ENCODE measurements around the gene ARL5A. TPM values are rescaled to one million over a fixed set of nuclear protein-coding genes. Genes with fewer than 3 reads are reported as not detected.

The ARL5A gene
- total RNA-seq, 1 experiment from 2014 or later = 63.8 TPM

DNA sequence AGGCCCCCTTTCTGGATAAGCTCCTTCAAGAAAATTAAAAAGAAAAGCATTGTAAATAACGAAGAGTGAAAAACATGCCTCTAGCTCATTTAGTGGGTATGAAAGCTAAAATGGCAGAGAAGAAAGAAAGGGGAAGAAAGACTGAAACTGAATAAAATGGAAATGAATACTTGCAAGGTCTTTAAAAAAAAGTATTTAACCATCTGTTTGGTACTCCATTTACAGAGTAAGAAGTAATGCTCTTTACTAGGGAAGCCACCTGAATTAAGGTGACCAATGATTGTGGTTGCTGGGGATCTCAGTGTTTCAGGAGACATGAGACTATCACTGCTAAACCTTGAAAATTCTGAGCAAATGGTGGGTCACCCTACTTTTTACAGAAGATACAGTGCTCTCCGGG lies 17.7 kb upstream of the ARL5A start:
- Histone ChIP-seq H3K36me3 (no peaks in the 10 kb centered on the region), H3K27me3 (no peaks in the 10 kb centered on the region), H3K27ac (no peak overlapping the region), H3K9me3 (replicated peaks) (no peaks in the 10 kb centered on the region), H3K4me3 (no peak overlapping the region), H3K4me1 (peaks cover 16% of the 10 kb centered on the region)
- no peak for DNase-seq

DNA sequence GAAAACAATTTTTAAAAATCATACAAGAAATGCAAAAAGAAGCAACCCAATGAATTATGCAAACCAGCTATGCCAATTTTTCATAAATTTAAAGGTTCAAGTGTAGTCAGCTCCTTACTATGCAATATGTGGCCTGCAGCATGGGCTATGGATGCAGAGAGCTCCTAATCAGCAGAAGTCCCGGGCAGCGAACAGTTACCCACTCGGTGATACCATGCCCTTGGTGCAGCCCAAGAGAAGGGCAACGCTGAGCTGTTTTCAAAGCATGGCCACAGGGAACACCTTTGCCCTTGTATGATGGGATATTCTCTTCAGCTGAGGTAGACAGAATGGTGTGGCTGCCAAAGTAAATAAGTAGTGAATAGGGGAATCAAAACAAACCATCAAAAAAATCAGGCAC lies 17.3 kb upstream of the ARL5A start:
- H3K27ac ChIP-seq = no peak overlapping the region
- no peaks in the 10 kb centered on the region for H3K9me3 ChIP-seq (replicated peaks)
- no peaks in the 10 kb centered on the region for H3K36me3 ChIP-seq
- H3K4me3 ChIP-seq = no peak overlapping the region
- H3K4me1 ChIP-seq = peaks cover 16% of the 10 kb centered on the region
- H3K27me3 ChIP-seq = no peaks in the 10 kb centered on the region
- DNase-seq = no peak

- no peak overlapping the region for H3K4me3 ChIP-seq
- H3K27me3 ChIP-seq = no peaks in the 10 kb centered on the region
- no peak overlapping the region for H3K27ac ChIP-seq
- peaks cover 16% of the 10 kb centered on the region for H3K4me1 ChIP-seq
- no peaks in the 10 kb centered on the region for H3K36me3 ChIP-seq
- DNase-seq = no peak
- H3K9me3 ChIP-seq (replicated peaks) = no peaks in the 10 kb centered on the region
Measured at GRCh38 chr2:151844211-151844896, 16.1 kb upstream of the ARL5A start.

DNA sequence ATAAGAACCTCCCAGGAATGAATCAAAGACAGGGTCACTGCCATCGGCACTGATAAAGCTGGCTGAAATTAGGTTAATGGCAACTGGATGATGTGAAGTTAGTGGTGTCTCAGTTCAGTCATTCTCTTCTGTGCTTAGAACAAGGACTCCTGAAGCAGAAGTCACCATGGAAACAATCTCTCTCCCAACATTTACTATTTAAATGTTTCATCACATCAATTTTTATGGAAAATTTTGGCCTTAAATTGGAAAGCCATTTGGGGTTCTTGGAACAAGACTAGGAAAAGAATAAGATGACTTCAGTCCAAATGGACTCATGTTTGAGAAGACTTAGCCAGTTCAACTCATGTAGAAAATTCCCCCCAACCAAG lies 15.5 kb upstream of the ARL5A start:
- H3K4me3 ChIP-seq = no peak overlapping the region
- peaks cover 16% of the 10 kb centered on the region for H3K4me1 ChIP-seq
- no peaks in the 10 kb centered on the region for H3K27me3 ChIP-seq
- peak overlapping the region; percentile 68 for H3K27ac ChIP-seq
- H3K9me3 ChIP-seq (replicated peaks) = no peaks in the 10 kb centered on the region
- H3K36me3 ChIP-seq = no peaks in the 10 kb centered on the region
- DNase-seq = no peak

DNA sequence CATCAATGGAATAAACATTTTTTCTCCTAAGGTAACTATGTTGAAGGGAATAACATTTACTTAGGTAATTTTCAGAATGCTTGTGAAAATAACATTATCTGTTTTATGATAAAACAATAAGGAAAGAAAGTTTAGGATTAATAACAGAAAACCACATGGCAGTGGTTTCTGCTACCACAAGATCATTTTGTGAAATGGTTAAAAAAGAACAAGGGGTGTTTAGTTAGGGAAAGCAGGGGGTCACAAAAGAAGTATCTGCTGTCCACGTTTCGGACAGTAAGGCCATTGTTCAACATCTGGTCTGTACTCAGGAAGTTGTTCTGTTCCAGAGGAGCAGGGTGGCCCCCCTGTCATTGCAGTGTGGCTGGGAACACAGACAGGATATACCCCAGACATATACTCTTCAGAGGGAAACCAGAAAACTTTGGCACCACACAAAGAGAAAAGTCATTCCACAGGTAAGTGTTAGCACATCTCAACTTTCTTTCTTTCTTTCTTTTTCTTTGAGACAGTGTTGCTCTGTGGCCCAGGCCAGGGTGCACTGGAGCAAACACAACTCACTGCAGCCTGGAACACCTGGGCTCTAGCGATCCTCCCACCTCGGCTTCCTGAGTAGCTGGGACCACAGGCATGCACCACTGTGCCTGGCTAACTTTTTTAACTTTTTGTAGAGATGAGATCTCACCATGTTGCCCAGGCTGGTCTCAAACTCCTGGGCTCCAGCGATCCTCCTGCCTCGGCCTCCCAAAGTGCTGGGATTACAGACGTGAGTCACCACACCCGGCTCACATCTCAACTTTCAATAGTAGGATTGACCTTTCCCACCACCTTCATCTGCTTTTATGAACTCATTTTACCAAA lies 14.8 kb upstream of the ARL5A start:
- DNase-seq = peak; percentile 63 to 79
- H3K27me3 ChIP-seq = no peaks in the 10 kb centered on the region
- no peaks in the 10 kb centered on the region for H3K36me3 ChIP-seq
- no peaks in the 10 kb centered on the region for H3K9me3 ChIP-seq (replicated peaks)
- H3K27ac ChIP-seq = peak overlapping the region; percentile 68
- H3K4me3 ChIP-seq = no peak overlapping the region
- H3K4me1 ChIP-seq = peaks cover 16% of the 10 kb centered on the region

DNA sequence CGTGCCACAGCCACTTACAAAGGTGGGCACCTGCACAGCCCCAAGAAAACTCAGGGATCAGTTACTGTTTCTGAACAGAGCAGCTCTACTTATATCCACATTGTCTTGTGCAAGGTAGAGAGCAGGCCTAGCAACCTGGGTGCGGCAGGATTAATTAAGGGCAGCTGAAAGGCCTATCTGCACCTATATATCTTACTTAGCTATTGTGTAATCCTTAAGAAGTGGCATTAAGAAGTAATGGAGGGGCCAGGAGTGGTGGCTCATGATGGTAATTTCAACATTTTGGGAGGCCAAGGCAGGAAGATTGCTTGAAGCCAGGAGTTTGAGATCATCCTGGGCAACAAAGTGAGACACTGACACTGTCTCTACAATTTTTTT lies 12.8 kb upstream of the ARL5A start:
- Histone ChIP-seq H3K27me3 (no peaks in the 10 kb centered on the region), H3K4me3 (no peak overlapping the region), H3K27ac (no peak overlapping the region), H3K36me3 (no peaks in the 10 kb centered on the region), H3K4me1 (peaks cover 16% of the 10 kb centered on the region), H3K9me3 (replicated peaks) (no peaks in the 10 kb centered on the region)
- DNase-seq = no peak

DNA sequence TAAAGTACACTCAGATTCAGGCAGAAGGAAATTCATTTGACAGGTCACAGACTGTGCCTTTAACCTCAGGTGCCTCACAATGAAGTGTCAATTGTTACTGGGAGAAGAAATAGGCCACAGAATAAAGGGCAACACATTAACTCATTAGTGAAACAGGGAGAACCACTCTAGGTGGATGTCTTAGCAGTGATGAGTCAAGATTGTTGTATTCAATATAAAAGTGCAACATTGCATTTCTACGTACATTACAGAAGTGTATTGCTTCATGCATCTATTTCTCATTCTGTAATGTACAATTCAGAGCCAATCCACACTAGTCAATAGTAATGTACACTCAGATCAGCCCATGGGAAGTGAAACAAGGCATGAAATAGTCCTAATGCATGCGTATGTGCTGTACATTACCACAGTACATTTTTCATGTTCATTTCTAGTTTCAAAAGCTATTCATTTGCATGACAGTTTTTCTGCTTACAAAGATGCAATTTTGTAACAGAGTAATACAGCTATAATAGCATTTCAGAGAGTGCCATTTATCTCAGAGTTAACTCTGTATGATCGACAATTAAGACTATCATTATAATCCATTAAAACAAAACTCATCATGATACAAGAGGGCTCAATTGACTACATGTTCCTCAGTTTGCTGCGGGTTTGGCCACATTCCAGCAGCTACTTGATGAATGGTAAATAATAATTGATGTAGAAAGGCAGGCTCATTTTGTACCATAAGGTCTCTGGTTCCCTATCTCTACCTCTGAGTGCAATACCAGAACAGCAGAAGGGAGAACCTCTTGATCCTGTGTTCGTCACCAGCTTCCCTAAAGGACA lies 12.2 kb upstream of the ARL5A start:
- Histone ChIP-seq H3K9me3 (replicated peaks) (no peaks in the 10 kb centered on the region), H3K27me3 (no peaks in the 10 kb centered on the region), H3K36me3 (no peaks in the 10 kb centered on the region), H3K4me1 (peaks cover 16% of the 10 kb centered on the region), H3K4me3 (no peak overlapping the region), H3K27ac (no peak overlapping the region)
- DNase-seq = no peak

DNA sequence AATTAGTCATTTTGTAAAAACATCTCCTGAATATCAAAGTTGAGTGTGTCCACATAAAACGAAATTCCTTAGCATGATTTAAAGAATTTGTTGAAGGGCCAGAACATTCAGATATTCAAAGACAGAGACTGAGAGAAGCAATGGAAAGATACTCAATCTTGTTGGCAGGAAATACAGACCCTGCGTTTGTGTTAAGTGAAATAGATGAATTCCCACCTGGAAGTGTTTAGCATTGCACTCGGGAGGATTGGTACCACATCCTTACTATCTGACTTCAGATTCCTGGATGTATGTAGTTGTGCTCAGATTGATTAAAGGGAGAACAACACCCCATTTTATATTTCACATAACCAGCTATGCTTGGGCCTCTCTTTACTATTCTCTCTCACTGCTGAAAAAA lies 9.7 kb upstream of the ARL5A start:
- H3K27me3 ChIP-seq = no peaks in the 10 kb centered on the region
- H3K4me1 ChIP-seq = peaks cover 5% of the 10 kb centered on the region
- H3K9me3 ChIP-seq (replicated peaks) = no peaks in the 10 kb centered on the region
- no peak overlapping the region for H3K27ac ChIP-seq
- H3K4me3 ChIP-seq = no peak overlapping the region
- no peaks in the 10 kb centered on the region for H3K36me3 ChIP-seq
- no peak for DNase-seq

DNA sequence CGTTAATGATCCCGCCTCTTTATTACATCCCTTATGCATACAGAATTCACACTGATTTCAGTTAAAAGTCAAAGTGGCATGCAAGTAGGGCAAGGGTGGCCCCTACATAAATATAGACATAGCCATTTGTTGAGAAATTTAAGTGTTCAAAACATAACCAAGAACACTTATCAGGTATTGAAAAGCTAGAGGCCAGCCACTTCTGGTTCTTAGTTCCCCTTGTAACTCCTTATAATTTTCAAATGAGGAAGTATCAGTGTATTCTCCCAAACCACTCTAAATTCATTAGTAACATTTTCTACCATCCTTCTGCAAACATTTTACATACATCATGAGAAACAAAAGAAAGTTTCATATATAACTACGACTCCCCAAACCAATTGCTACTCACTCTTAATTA lies 5.8 kb upstream of the ARL5A start:
- Histone ChIP-seq H3K9me3 (replicated peaks) (no peaks in the 10 kb centered on the region), H3K36me3 (no peaks in the 10 kb centered on the region), H3K4me3 (no peak overlapping the region), H3K4me1 (no peaks in the 10 kb centered on the region), H3K27me3 (no peaks in the 10 kb centered on the region), H3K27ac (no peak overlapping the region)
- no peak for DNase-seq

DNA sequence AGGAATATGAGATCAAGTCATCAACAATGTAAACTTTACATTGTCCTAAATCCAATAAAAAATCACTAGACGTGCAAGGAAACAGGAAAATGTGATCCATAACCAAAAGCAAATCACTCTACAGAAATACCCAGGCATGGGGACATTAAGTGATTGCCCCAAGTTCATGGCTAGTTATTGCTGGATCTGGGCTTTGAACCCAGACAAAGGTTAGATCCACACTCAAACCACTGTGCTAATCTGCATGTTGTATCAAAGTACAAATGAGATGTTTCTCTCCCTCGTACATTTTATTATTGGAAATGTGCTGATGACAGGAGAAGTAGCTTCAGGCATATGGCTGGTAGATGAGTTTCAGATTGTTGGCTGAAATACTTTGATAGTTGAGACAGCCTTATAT lies 2.7 kb upstream of the ARL5A start:
- H3K27me3 ChIP-seq = no peaks in the 10 kb centered on the region
- DNase-seq = no peak
- H3K36me3 ChIP-seq = no peaks in the 10 kb centered on the region

GRCh38 chr2:151828890-151829324 lies 686 bp upstream of the ARL5A start:
- Histone ChIP-seq H3K36me3 (no peaks in the 10 kb centered on the region), H3K27me3 (no peaks in the 10 kb centered on the region), H3K4me3 (peak overlapping the region; percentile 90), H3K9me3 (replicated peaks) (no peaks in the 10 kb centered on the region), H3K27ac (peak overlapping the region; percentile 76), H3K4me1 (no peaks in the 10 kb centered on the region)
- no peak for DNase-seq

More for the DNA sequence above, 2.7 kb upstream of the ARL5A start:
- no peaks in the 10 kb centered on the region for H3K9me3 ChIP-seq (replicated peaks)
- no peak overlapping the region for H3K27ac ChIP-seq
- H3K4me1 ChIP-seq = no peaks in the 10 kb centered on the region
- H3K4me3 ChIP-seq = no peak overlapping the region

- Histone ChIP-seq H3K9me3 (replicated peaks) (no peaks in the 10 kb centered on the region), H3K27me3 (no peaks in the 10 kb centered on the region), H3K36me3 (no peaks in the 10 kb centered on the region), H3K4me1 (no peaks in the 10 kb centered on the region), H3K27ac (peak overlapping the region; percentile 76), H3K4me3 (peak overlapping the region; percentile 90)
- DNase-seq = peak; percentile 32 to 44
Measured at GRCh38 chr2:151827564-151828142, 568 bp downstream of the ARL5A start.

GRCh38 chr2:151826737-151827157 lies 1.5 kb downstream of the ARL5A start:
- H3K4me3 ChIP-seq = peak overlapping the region; percentile 90
- no peak overlapping the region for H3K27ac ChIP-seq
- no peaks in the 10 kb centered on the region for H3K27me3 ChIP-seq
- H3K4me1 ChIP-seq = no peaks in the 10 kb centered on the region
- peak in 1 of 2 experiments; percentile 14 for DNase-seq
- no peaks in the 10 kb centered on the region for H3K9me3 ChIP-seq (replicated peaks)
- H3K36me3 ChIP-seq = no peaks in the 10 kb centered on the region

DNA sequence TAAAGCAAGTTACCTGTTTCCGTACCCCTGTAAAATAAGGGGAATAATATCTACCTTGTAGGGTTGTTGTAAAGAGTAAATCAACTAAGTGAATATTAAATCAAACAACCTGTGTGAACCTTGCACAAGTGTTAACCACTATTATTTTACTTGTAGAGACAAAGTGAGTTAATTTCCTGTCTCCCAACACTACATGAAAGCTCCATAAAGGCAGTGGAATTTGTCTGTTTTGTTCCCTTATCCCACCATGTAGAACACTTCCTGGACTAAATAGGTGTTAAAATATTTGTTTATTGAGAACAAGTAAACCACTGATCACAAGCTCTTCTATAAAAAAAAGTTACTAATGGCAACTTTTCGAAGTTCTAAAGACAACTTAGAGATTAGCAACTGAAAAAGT lies 3.3 kb downstream of the ARL5A start:
- H3K27ac ChIP-seq = no peak overlapping the region
- DNase-seq = no peak
- H3K4me1 ChIP-seq = no peaks in the 10 kb centered on the region
- H3K4me3 ChIP-seq = no peak overlapping the region
- 0 out of 2 replicates have a peak, but pooled peaks cover 3% of the 10 kb centered on the region for H3K36me3 ChIP-seq
- no peaks in the 10 kb centered on the region for H3K9me3 ChIP-seq (replicated peaks)
- no peaks in the 10 kb centered on the region for H3K27me3 ChIP-seq

All from SJCRH30 (cell line).